ENCODE results near the gene RAET1E.
"Not testable (repeated sequence)": the region's sequence is repeated elsewhere in the genome, so short reads cannot be mapped to it uniquely, and the experiment has no call there.

The RAET1E gene

DNA sequence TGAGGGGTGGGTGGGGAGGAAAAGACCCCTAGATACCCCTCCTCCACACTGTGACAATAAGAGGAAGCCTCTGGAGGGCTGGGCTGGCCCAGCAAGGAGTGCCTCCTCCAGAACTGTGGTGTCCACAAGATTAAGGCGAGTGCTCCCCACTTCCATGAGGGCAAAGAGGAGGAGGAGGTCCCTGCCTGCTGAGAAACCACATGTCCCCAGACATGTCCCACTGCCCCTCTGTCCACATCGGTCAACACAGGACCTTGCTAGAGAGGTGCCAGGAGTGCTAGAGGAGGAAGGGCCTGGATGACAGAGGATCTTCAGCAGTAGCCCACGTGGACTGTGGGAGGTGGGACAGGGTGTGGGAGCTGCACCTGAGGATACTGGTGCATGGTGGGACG is 21.9 kb upstream of the RAET1E start:
- no peak for DNase-seq (ENCODE audit: low read depth)
- no peak overlapping the region for H3K4me3 ChIP-seq (replicated peaks; ENCODE audit: low read depth, low read length)
- TF ChIP-seq, protein P1, sequence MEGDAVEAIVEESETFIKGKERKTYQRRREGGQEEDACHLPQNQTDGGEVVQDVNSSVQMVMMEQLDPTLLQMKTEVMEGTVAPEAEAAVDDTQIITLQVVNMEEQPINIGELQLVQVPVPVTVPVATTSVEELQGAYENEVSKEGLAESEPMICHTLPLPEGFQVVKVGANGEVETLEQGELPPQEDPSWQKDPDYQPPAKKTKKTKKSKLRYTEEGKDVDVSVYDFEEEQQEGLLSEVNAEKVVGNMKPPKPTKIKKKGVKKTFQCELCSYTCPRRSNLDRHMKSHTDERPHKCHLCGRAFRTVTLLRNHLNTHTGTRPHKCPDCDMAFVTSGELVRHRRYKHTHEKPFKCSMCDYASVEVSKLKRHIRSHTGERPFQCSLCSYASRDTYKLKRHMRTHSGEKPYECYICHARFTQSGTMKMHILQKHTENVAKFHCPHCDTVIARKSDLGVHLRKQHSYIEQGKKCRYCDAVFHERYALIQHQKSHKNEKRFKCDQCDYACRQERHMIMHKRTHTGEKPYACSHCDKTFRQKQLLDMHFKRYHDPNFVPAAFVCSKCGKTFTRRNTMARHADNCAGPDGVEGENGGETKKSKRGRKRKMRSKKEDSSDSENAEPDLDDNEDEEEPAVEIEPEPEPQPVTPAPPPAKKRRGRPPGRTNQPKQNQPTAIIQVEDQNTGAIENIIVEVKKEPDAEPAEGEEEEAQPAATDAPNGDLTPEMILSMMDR (IDR thresholded peaks at IDR 0.05; ENCODE audit: low read length, missing control alignments): no peak

DNA sequence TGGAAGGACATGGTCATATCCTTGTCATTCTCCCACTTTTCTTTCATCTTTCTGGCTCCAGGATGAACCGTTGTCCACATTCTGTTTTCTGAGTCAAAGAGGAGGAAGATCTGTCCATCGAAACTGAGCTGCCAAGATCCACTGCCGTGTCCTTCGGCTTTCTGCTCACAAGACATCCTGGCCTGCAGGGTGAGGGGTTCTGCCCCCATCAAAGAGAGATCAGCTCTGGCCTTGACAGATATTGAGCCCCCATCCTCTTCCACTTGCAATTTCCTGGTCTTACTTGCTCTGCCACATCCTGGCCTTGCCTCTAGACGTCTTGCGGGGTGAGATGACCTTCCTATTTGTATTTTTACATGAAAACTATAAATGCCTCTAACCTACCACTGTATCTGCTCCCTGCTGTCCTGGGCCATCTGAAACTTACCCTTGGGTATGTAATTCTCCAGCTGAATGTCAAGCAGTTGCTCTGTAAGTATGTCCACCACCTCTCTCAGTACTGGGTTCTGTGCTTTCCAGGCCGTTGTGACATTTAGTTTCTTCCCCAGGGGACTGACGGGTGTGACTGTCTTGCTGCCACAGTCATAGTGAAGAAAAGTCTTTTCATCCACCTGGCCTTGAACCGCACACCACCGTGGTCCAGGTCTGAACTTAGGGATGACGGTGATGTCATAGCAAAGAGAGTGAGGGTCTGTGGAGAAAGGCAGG is 21.4 kb upstream of the RAET1E start:
- not testable (repeated sequence) for H3K4me3 ChIP-seq (replicated peaks; ENCODE audit: low read depth, low read length); DNase-seq (ENCODE audit: low read depth)

DNA sequence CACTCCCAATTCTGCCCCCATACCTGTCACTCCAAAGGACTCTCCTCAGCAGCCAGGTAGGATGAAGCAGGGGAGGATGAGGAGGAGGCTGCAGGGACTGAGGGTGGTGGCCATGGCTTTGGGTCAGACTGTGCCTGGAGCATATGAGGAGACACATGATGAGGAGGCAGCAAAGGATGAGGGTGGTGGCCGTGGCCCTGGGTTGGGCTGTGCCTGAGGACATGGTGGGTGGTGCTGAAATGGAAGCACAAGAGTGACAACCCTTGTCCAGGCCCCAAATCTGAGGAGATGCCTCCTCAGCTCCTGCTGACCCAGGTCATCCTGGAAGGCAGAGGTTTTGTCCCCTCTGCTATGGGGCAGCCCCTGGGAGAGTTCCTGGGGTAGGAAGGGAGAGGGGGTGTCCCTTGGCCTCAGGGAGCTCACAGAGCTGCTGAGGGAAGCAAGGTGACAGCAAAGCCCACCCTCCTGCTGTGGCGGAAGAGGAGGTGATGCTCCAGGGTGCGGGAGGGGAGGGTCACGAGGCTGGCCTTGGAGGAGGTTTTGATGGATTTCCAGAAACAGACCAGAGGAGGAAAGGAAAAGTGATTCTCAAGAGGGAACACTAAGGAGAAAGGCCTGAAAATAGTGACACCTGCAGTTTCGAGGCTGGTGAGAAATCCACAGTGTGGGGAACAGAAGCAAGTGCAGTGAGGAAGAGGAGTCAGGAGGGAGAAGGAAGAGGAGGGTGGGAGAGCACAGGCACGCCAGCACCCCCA is 20.4 kb upstream of the RAET1E start:
- DNase-seq (ENCODE audit: low read depth): no peak
- H3K4me3 ChIP-seq (replicated peaks; ENCODE audit: low read depth, low read length): no peak overlapping the region
- TF ChIP-seq, protein P1 (IDR thresholded peaks at IDR 0.05; ENCODE audit: low read length, missing control alignments): no peak

DNA sequence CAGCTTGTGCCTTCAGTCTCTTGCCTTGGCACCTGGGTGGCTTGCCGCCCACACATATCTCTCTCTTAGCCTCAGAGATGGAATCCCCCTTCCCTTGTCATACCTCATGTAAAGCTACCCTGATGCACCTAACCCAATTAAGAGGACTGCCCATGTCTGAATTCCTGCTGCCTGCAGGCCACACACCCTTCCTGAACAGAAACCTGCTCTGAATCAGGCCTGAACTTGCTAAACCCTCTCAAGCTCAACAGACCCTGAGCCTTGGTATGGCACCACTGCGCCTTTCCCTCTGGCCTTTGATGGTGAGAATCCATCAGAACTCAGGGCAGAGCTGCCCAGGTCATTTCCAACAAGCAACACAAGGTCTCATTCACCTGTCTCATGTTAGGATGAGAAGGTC is 19.8 kb upstream of the RAET1E start:
- TF ChIP-seq, protein P1 (IDR thresholded peaks at IDR 0.05; ENCODE audit: low read length, missing control alignments): no peak
- no peak for DNase-seq (ENCODE audit: low read depth)
- H3K4me3 ChIP-seq (replicated peaks; ENCODE audit: low read depth, low read length): no peak overlapping the region

DNA sequence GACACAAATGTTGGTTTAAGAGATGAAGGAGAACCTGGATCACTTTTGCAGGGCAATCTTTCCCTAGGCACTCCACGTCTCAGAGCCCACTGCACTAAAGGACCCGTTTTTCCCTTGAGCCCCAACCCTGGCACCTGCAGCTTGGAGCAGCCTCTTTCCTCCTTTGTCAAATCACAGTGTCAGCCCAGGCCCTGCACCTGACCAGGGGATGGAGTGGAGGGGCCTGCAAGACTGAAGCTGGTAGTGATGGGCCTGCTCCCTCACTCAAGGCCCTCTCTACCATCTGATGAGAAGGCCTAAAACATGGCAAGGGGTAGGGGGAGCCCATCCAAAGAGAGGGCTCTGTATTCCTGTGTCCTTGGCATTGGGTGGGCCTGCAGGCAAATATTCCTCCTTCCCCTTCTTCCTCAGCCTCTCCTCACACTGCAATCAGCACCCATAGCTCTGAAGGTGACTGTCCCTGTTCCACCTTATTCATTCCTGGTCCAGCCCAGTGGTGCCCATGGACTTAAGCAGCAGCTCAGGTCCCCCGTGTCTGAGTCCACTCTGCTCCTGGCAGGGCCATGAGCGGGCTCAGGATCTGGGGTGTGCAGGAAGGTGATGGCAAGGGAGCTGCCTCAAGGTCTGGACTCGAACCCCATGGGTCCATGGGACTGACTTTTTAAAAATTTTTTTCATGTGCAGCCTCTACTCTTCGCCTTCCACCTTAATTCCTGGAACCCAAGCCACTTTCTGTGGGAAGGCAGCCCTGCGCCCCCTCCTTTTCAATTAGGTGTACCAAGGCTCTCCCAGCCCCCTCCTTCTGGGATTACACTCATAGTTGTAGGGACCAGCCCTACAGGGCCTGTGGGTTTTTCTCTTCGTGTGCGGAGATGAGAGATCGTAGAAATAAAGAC is 18.3 kb upstream of the RAET1E start:
- no peak overlapping the region for H3K4me3 ChIP-seq (replicated peaks; ENCODE audit: low read depth, low read length)
- TF ChIP-seq, protein P1 (IDR thresholded peaks at IDR 0.05; ENCODE audit: low read length, missing control alignments): no peak
- no peak for DNase-seq (ENCODE audit: low read depth)

DNA sequence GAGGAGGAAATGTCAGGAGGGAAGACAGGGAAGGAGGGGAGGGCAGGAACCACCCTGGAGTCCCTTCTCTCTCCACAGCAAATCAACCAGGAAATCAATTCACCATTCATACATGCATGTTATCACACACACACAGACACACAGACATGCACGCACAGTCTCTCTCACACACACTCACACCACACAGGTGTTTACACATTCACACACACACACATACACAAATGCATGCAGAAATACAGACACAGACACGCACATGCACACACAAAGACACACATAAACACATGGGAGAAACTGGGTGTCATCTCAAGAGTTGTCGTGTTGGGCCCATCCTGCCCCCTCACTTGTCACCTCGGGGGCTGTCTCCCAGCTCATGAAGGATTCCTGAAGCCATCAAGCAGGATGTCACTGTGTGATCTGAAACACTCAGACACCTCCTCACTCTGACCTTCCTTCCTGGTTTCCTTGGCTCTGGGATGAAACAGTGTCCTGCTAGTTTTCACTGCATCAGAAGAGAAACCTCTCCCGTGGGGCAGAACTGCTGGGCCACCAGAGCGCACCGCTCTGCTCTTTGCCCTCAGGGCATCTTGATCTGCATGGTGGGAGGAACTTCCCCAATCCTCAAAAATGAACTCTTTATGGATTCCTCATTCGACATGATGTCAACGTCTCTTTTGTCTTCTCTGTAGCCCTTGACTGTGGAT is 15.8 kb upstream of the RAET1E start:
- TF ChIP-seq, protein P1 (IDR thresholded peaks at IDR 0.05; ENCODE audit: low read length, missing control alignments): no peak
- no peak overlapping the region for H3K4me3 ChIP-seq (replicated peaks; ENCODE audit: low read depth, low read length)
- DNase-seq (ENCODE audit: low read depth): no peak

Data from fibroblast of pulmonary artery (primary cell).